ENCODE measurements around the gene ZBTB21. TPM values are rescaled to one million over a fixed set of nuclear protein-coding genes. Genes with fewer than 3 reads are reported as not detected.
A peak's percentile ranks its signal among the peaks of the same experiment; 100 is the strongest.

The ZBTB21 gene
- total RNA-seq, 1 experiment from 2014 or later: 18.1 TPM

- Histone ChIP-seq H3T11ph (ENCODE audit: low read length) (no peak overlapping the region), H2AFZ (ENCODE audit: low read length) (no peak overlapping the region), H2BK15ac (ENCODE audit: low read depth, low read length) (no peak overlapping the region), H3K4ac (ENCODE audit: low read depth, low read length) (no peak overlapping the region), H3K14ac (ENCODE audit: insufficient read depth, low read length) (no peak overlapping the region; the same call in 1 of the 2 replicates), H2BK20ac (ENCODE audit: low read depth, low read length, poor library complexity, severe bottlenecking) (no peak overlapping the region), H4K91ac (ENCODE audit: insufficient read length, low read depth, low read length) (no peak overlapping the region), H3K9me3 (ENCODE audit: control insufficient read depth, low read depth, low read length) (no peaks in the 10 kb centered on the region), H2BK12ac (ENCODE audit: insufficient read length, low read depth, low read length) (no peak overlapping the region), H3K27ac (ENCODE audit: insufficient read length, low read depth, low read length) (no peak overlapping the region), H2AK5ac (ENCODE audit: insufficient read length, low read length) (no peak overlapping the region), H3K56ac (ENCODE audit: insufficient read length, low read depth, low read length) (peak overlapping the region; percentile 5), H4K20me1 (ENCODE audit: control insufficient read depth, insufficient read depth, insufficient read length) (no peaks in the 10 kb centered on the region), H3K79me1 (ENCODE audit: insufficient read depth, low read depth, low read length, poor library complexity, severe bottlenecking) (no peaks in the 10 kb centered on the region), H3K23ac (ENCODE audit: insufficient read length, low read depth, low read length) (no peak overlapping the region), H3K23me2 (ENCODE audit: insufficient read length, low read depth, low read length, poor library complexity, severe bottlenecking) (peaks cover 16% of the 10 kb centered on the region), H4K5ac (ENCODE audit: insufficient read length, low read depth, low read length) (peak overlapping the region; percentile 22), H4K8ac (replicated peaks; ENCODE audit: insufficient read length, low read depth, low read length) (no peak overlapping the region), H3K27me3 (ENCODE audit: insufficient read depth, low read length) (peaks cover 7% of the 10 kb centered on the region; the same call in 1 of the 2 replicates), H3K79me2 (ENCODE audit: insufficient read depth, low read length) (no peaks in the 10 kb centered on the region), H3K9ac (ENCODE audit: extremely low read depth, insufficient read length, low read length) (no peak overlapping the region), H3K4me1 (ENCODE audit: insufficient read depth, low read length) (peaks cover 5% of the 10 kb centered on the region; the same call in 1 of the 2 replicates), H3K18ac (ENCODE audit: insufficient read length, low read depth, low read length) (peak overlapping the region; percentile 6), H3K4me2 (ENCODE audit: insufficient read depth, insufficient read length, low read length) (peak overlapping the region; percentile 3), H2BK5ac (ENCODE audit: insufficient read length, low read length) (no peak overlapping the region), H2BK120ac (ENCODE audit: low read depth, low read length, poor library complexity, severe bottlenecking) (no peak overlapping the region)
- no peaks in the 10 kb centered on the region; a peak in 2 of 5 replicates for H3K9me3 Mint-ChIP-seq
- no peak for DNase-seq
- no peak for TF ChIP-seq CTCF (conservative IDR thresholded peaks at IDR 0.05)
- peak overlapping the region; percentile 62 to 77 for H3K4me3 Mint-ChIP-seq
- peak overlapping the region in 1 of 3 experiments; percentile 4; a peak in 2 of 7 replicates for H3K27ac Mint-ChIP-seq
- peaks cover 28% of the 10 kb centered on the region for H3K27me3 Mint-ChIP-seq (ENCODE audit: low read depth)
- peaks cover 0 to 3% (median under 1%) of the 10 kb centered on the region in 3 experiments; a peak in 4 of 7 replicates for H3K36me3 Mint-ChIP-seq (ENCODE audit: insufficient read depth in 1 of 3, low read depth in 3 of 3)
- peaks cover 33 to 34% of the 10 kb centered on the region in 2 experiments for H3K4me1 Mint-ChIP-seq
- WGBS (ENCODE audit: extremely low coverage, insufficient read length, low lambda C conversion rate): 100% methylated on average over 7 of the region's 20 CpGs
These were observed 55.3 kb downstream of the ZBTB21 start for GRCh38 chr21:41954654-41955499.
